MCF 10A (cell line): ENCODE measurements around the gene ABCA13. TPM values are rescaled to one million over a fixed set of nuclear protein-coding genes. Genes with fewer than 3 reads are reported as not detected.

ENCODE experiments used
- BruUV-seq: library from RNA; stranded (reverse); fragments of 400-500 nt; replicated peaks from 2 replicates; lab custom pipeline; 2021; lab: Mats Ljungman, UMichigan
- CTCF ChIA-PET: fragments of 300-600 bp; sonication (Branson Sonifier 250); formaldehyde crosslinking; extraction: SDS; loops from one replicate; lab custom pipeline; 2021; ENCODE audit warnings: antibody characterized with exemption, inconsistent platforms; lab: Yijun Ruan, JAX
- POLR2A ChIA-PET: fragments of 300-600, 350-650 bp; sonication (Branson Sonifier 250); formaldehyde crosslinking; extraction: SDS; loops from one replicate; lab custom pipeline; 2020; ENCODE audit warnings: antibody characterized with exemption, inconsistent platforms; lab: Yijun Ruan, JAX
- DNase-seq: peaks from one replicate; pipeline ENCODE4 v3.0.0-alpha.2; 2018; ENCODE audit not compliant: unreplicated experiment
- H3K27ac Mint-ChIP-seq: one replicate; pipeline ENCODE4 v1.8.0; 2022; ENCODE audit warnings: mild to moderate bottlenecking, low read depth, mixed read lengths; ENCODE audit not compliant: unreplicated experiment
- H3K27me3 Mint-ChIP-seq: one replicate; pipeline ENCODE4 v1.8.0; 2022; ENCODE audit warnings: mixed read lengths; ENCODE audit not compliant: insufficient read depth, unreplicated experiment
- H3K36me3 Mint-ChIP-seq: one replicate; pipeline ENCODE4 v1.8.0; 2022; ENCODE audit warnings: mild to moderate bottlenecking, moderate library complexity, mixed read lengths; ENCODE audit not compliant: insufficient read depth, unreplicated experiment
- H3K4me1 Mint-ChIP-seq: one replicate; pipeline ENCODE4 v1.8.0; 2022; ENCODE audit warnings: mixed read lengths; ENCODE audit not compliant: insufficient read depth, unreplicated experiment
- H3K4me3 Mint-ChIP-seq: one replicate; pipeline ENCODE4 v1.8.0; 2022; ENCODE audit warnings: mild to moderate bottlenecking, moderate library complexity, mixed read lengths; ENCODE audit not compliant: unreplicated experiment
- H3K9me3 Mint-ChIP-seq: one replicate; pipeline ENCODE4 v1.8.0; 2022; ENCODE audit warnings: mixed read lengths; ENCODE audit not compliant: unreplicated experiment
- CTCF ChIP-seq: fragments of 200-600 bp; IDR thresholded peaks from one replicate; pipeline ENCODE4 v1.8.0; 2022; ENCODE audit warnings: antibody characterized with exemption, mild to moderate bottlenecking; ENCODE audit not compliant: unreplicated experiment
- intact Hi-C: fragments of 100-400 bp; cut with micrococcal nuclease; formaldehyde crosslinking; loops from 2 replicates; pipeline ENCODE4 v1.14.1; 2022
- total RNA-seq: library from RNA; stranded (reverse); gene quantifications from 2 replicates; pipeline ENCODE4 v1.2.3, GENCODE V29; 2022

Gene ABCA13
- total RNA-seq, 1 experiment from 2014 or later, result 0.30 TPM

- POLR2A ChIA-PET, result interaction anchor here (1.0 kb wide), 1 partner anchor 27 kb away, joined by 3 read pairs; no protein-coding TSS in a partner anchor
- BruUV-seq, result no TSS peak
- no peak for DNase-seq
- TF ChIP-seq CTCF, result no peak
- CTCF ChIA-PET, result interaction anchor here (0.6 to 1.1 kb wide), 5 partner anchors 9 to 478 kb away, joined by 3 read pairs; no protein-coding TSS in a partner anchor
- no peak overlapping the region for H3K4me3 Mint-ChIP-seq
- no peaks in the 10 kb centered on the region for H3K9me3 Mint-ChIP-seq
- H3K27me3 Mint-ChIP-seq, result no peaks in the 10 kb centered on the region
- no peaks in the 10 kb centered on the region for H3K36me3 Mint-ChIP-seq
- peak overlapping the region; percentile 93 for H3K27ac Mint-ChIP-seq
- peaks cover 18% of the 10 kb centered on the region for H3K4me1 Mint-ChIP-seq
- intact Hi-C loops, result no loop called here
These were observed 466.1 kb downstream of the ABCA13 start for GRCh38 chr7:48637382-48637781.

- no peak for TF ChIP-seq CTCF
- BruUV-seq, result no TSS peak
- ChIA-PET CTCF (interaction anchor here (0.8 to 1.1 kb wide), 2 partner anchors 10 to 13 kb away, joined by 3 read pairs; no protein-coding TSS in a partner anchor), POLR2A (interaction anchor here (1.0 kb wide), 1 partner anchor 28 kb away, joined by 3 read pairs; no protein-coding TSS in a partner anchor)
- intact Hi-C loops, result no loop called here
- DNase-seq, result no peak
- Mint-ChIP-seq H3K27me3 (no peaks in the 10 kb centered on the region), H3K27ac (no peak overlapping the region), H3K36me3 (no peaks in the 10 kb centered on the region), H3K4me3 (no peak overlapping the region), H3K4me1 (peaks cover 18% of the 10 kb centered on the region), H3K9me3 (no peaks in the 10 kb centered on the region)
These were observed 466.8 kb downstream of the ABCA13 start for GRCh38 chr7:48638041-48638440.

GRCh38 chr7:48643431-48644013 is 472.3 kb downstream of the ABCA13 start:
- H3K4me3 Mint-ChIP-seq, result no peak overlapping the region
- no peak for DNase-seq
- H3K4me1 Mint-ChIP-seq, result no peaks in the 10 kb centered on the region
- H3K27me3 Mint-ChIP-seq, result no peaks in the 10 kb centered on the region
- no peak overlapping the region for H3K27ac Mint-ChIP-seq
- no peaks in the 10 kb centered on the region for H3K9me3 Mint-ChIP-seq
- intact Hi-C loops, result no loop called here
- H3K36me3 Mint-ChIP-seq, result no peaks in the 10 kb centered on the region
- ChIA-PET CTCF (no interaction called here), POLR2A (no interaction called here)
- no peak for TF ChIP-seq CTCF
- no TSS peak for BruUV-seq

GRCh38 chr7:48658138-48658537 is 486.9 kb downstream of the ABCA13 start:
- TF ChIP-seq CTCF, result no peak
- Mint-ChIP-seq H3K36me3 (no peaks in the 10 kb centered on the region), H3K4me1 (no peaks in the 10 kb centered on the region), H3K9me3 (peaks cover 15% of the 10 kb centered on the region), H3K27me3 (peaks cover 32% of the 10 kb centered on the region), H3K27ac (no peak overlapping the region), H3K4me3 (no peak overlapping the region)
- ChIA-PET CTCF (no interaction called here), POLR2A (no interaction called here)
- no peak for DNase-seq
- BruUV-seq, result no TSS peak
- intact Hi-C loops, result no loop called here
